Measurements from ENCODE around the gene TOM1. TPM values are rescaled to one million over a fixed set of nuclear protein-coding genes. Genes with fewer than 3 reads are reported as not detected.

The TOM1 gene
- polyA plus RNA-seq, 2 of the 4 experiments (the other 2 are of a cell fraction), result 14.5 to 16.6 TPM

GRCh38 chr22:35345808-35346505, 46.3 kb downstream of the TOM1 start:
- Histone ChIP-seq H3K27ac (no peak overlapping the region), H3K4me2 (no peak overlapping the region), H3K9me3 (no peaks in the 10 kb centered on the region), H3K4me1 (0 out of 3 replicates have a peak, but pooled peaks cover 7% of the 10 kb centered on the region), H3K4me3 (no peak overlapping the region)
- 81% methylated on average over 7 of the region's 11 CpGs for WGBS (ENCODE audit: missing lambda C conversion rate)
- no peak for ATAC-seq
- ChIA-PET CTCF (interaction anchor here (0.9 kb wide), 1 partner anchor 85 kb away, joined by 3 read pairs; no protein-coding TSS in a partner anchor), POLR2A (no interaction called here)
- TF ChIP-seq HEYL (CRISPR knock-in tag; IDR thresholded peaks at IDR 0.05), result no peak
- no peak for TF ChIP-seq FOSB (CRISPR knock-in tag; IDR thresholded peaks at IDR 0.05)
- no peak for TF ChIP-seq HDAC2 (IDR thresholded peaks at IDR 0.05)
- TF ChIP-seq SMC3 (IDR thresholded peaks at IDR 0.05), result no peak
- TF ChIP-seq MAX (IDR thresholded peaks at IDR 0.05), result no peak
- TF ChIP-seq CHD2 (IDR thresholded peaks at IDR 0.05; ENCODE audit: low read length, partially characterized antibody), result no peak
- TF ChIP-seq USF2 (IDR thresholded peaks at IDR 0.05), result no peak
- no peak for TF ChIP-seq ZC3H11A (IDR thresholded peaks at IDR 0.05)
- no peak for TF ChIP-seq E2F6 (IDR thresholded peaks at IDR 0.05; ENCODE audit: borderline replicate concordance, low read depth)
- TF ChIP-seq ATOH8 (CRISPR knock-in tag; IDR thresholded peaks at IDR 0.05; ENCODE audit: low read depth), result no peak
- no peak for TF ChIP-seq EP300 (IDR thresholded peaks at IDR 0.05)
- TF ChIP-seq CBX8 (IDR thresholded peaks at IDR 0.05), result no peak
- no peak for TF ChIP-seq KDM1A (IDR thresholded peaks at IDR 0.05; ENCODE audit: low read depth)
- no peak for TF ChIP-seq NFE2L2 (conservative IDR thresholded peaks at IDR 0.05; ENCODE audit: low read length)
- TF ChIP-seq RNF2 (IDR thresholded peaks at IDR 0.05; ENCODE audit: borderline replicate concordance, low read depth), result no peak
- TF ChIP-seq HES2 (IDR thresholded peaks at IDR 0.05), result no peak
- no peak for TF ChIP-seq GATA3 (IDR thresholded peaks at IDR 0.05; ENCODE audit: borderline replicate concordance)
- FAIRE-seq, result no peak
- DNase-seq (ENCODE audit: low read depth in 1 of 2, low spot score in 1 of 2), result no peak

- peaks cover 12% of the 10 kb centered on the region for H3K4me1 ChIP-seq
- no peaks in the 10 kb centered on the region for H3K9me3 ChIP-seq
- no peak for TF ChIP-seq MAZ (IDR thresholded peaks at IDR 0.05; ENCODE audit: borderline replicate concordance, low read depth, low read length)
- TF ChIP-seq CEBPB (IDR thresholded peaks at IDR 0.05), result no peak
- no peak for TF ChIP-seq MAX (IDR thresholded peaks at IDR 0.05)
- no peak for TF ChIP-seq E2F6 (IDR thresholded peaks at IDR 0.05; ENCODE audit: borderline replicate concordance, low read depth)
- no peak for TF ChIP-seq POLR2A (IDR thresholded peaks at IDR 0.05; ENCODE audit: low read length)
- no peak for TF ChIP-seq RFX5 (IDR thresholded peaks at IDR 0.05)
- no peak for TF ChIP-seq ELK1 (IDR thresholded peaks at IDR 0.05; ENCODE audit: low read depth, low read length)
- TF ChIP-seq TP53 (CRISPR knock-in tag; IDR thresholded peaks at IDR 0.05), result no peak
- TF ChIP-seq RARB (CRISPR knock-in tag; IDR thresholded peaks at IDR 0.05), result no peak
- no peak for TF ChIP-seq EHF (CRISPR knock-in tag; IDR thresholded peaks at IDR 0.05)
- TF ChIP-seq KDM1A (IDR thresholded peaks at IDR 0.05; ENCODE audit: low read depth), result no peak
- ATAC-seq (no peak), DNase-seq (ENCODE audit: low read depth in 1 of 2, low spot score in 1 of 2) (no peak), FAIRE-seq (no peak)
- ChIA-PET POLR2A (no interaction called here), CTCF (interaction anchor here (0.9 kb wide), 1 partner anchor 84 kb away, joined by 3 read pairs; no protein-coding TSS in a partner anchor)
- 95% methylated on average over 11 of the region's 19 CpGs for WGBS (ENCODE audit: missing lambda C conversion rate)
- no peak overlapping the region for H3K4me2 ChIP-seq
- H3K4me3 ChIP-seq, result no peak overlapping the region
- no peak overlapping the region for H3K27ac ChIP-seq
These were observed 47.0 kb downstream of the TOM1 start for GRCh38 chr22:35346596-35347220.
